ENCODE data around the gene F8.

The F8 gene

GRCh38 chrX:154809939-154810665 is 212.4 kb downstream of the F8 start:
- DNase-seq, result peak; percentile 26

GRCh38 chrX:154806837-154807501 is 215.6 kb downstream of the F8 start:
- DNase-seq, result no peak

- no peak for DNase-seq
Measured at GRCh38 chrX:154805696-154806091, 216.8 kb downstream of the F8 start.

DNA sequence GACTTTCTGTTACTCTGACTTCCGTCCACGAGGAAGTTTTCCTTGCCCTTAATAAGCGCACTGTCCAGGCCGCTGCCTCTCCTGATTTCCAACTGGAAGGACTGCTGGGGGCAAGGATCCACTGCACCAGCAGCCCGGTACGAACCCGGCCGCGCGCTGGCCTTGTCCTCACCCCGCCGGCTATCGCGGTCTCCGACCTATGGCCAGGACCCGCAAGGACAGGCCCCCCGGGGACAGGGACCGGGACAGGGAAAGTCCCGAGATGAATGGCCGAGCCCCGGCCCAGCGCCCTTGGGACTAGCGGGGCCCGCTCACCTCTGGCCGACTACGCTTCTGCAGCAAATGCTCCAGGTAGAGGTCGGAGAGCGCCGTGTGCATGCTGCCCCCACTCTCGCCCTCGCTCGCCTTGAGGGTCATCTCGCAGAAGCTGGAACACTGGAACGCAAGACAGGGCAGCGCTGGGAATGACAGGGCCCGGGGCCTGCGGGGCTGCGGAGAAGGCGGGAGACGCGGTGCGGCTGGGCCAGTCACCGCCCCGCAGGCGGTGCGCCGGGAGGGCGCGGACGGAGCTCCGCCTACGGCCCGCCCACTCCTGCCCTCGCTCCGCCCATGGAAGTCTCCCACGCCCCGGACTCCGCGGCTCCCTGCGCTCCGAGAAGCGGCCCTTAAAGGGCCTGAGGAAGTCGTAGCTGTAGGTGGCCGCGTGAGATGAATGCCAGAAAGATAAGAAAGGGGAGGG is 217.4 kb downstream of the F8 start, which contains the start of gene MPP1:
Gene MPP1, minus strand, starts transcription at position 529 of the 739 bp plus-strand sequence. Its CDS starts 112 bp downstream, at position 417.
- DNase-seq, result peak; percentile 87

GRCh38 chrX:154804261-154804956 is 218.1 kb downstream of the F8 start:
- no peak for DNase-seq

GRCh38 chrX:154802947-154803346 is 219.6 kb downstream of the F8 start:
- DNase-seq, result no peak

GRCh38 chrX:154800478-154801210 is 221.9 kb downstream of the F8 start:
- no peak for DNase-seq

DNA sequence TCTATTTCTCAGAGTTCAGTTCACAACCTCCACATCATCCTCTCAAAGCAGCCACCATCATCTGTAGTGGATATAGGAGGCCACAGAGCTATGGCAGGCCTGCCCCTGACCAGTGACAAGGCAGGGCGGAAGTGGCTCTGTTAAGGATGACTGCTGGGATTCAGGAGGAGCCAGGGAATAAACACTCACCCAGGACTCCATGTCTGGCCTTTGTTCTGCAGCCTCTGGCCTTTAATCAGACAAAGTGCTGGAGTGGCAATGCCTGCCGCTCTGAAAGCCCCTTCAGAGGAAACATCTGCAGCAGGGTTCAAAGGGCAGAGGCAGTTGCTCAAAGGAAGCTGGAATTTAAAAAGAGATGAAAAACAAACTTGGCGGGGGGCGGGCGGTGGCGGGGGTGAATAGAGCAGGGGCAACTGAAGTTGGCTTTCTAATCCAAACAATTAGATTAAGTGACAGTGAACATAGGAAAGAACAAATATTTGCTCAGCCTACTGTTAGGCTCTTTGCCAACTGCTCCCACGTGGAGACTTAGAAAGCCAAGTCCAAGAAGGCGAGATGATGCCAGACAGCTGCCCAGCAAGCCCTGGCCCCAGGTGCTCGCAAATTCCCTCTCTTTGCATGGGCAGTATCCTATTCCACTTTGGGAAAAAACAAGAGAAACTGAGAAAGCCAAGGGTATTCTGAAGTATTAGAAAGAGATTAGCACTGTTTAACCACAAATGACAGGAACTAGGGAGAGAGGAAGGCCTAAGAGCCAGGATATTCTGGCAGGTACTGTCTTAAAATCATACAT is 222.8 kb downstream of the F8 start:
- DNase-seq, result peak; percentile 53

- no peak for DNase-seq
Measured at GRCh38 chrX:154797006-154797405, 225.5 kb downstream of the F8 start.

GRCh38 chrX:154795016-154795415 is 227.5 kb downstream of the F8 start:
- DNase-seq, result no peak

GRCh38 chrX:154793084-154793795 is 229.3 kb downstream of the F8 start:
- DNase-seq, result peak; percentile 53

DNA sequence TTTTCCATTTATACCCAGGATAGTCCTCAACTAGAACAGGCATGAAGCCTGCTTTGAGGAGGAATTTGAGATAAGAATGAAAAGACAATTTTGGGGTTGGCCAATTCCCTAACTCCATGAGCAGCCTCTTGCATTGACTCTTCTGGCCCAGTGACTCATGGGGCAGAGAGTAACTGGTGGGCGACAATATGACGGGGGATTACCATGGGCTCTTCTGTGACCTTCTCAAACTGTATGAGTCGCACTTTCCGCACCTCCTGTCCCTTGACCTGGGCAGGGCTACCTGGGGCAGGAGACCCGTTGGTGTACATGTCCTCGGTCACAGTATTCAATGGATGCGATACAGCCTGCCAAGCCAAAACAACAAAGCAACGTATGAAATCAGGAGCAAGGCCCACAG is 230.6 kb downstream of the F8 start:
- no peak for DNase-seq

GRCh38 chrX:154791467-154791866 is 231.1 kb downstream of the F8 start:
- no peak for DNase-seq

All from hematopoietic multipotent progenitor cell treated with erythropoietin and hydrocortisone succinate and interleukin-3 and kit ligand, for 8 days (in vitro differentiated cells).